Astrocyte of the cerebellum (primary cell): ENCODE measurements around the gene CCT8.
"Not testable (repeated sequence)": the region's sequence is repeated elsewhere in the genome, so short reads cannot be mapped to it uniquely, and the experiment has no call there.

Source experiments
- DNase-seq: peaks from one replicate; pipeline ENCODE4 v3.0.0-alpha.2; 2011; ENCODE audit warnings: low read depth
- H3K4me3 ChIP-seq: 2 replicates; pipeline ENCODE4 v1.5.1; 2011; ENCODE audit warnings: mild to moderate bottlenecking, low read depth, low read length, moderate library complexity
- in situ Hi-C: cut with HindIII; loops from 2 replicates; pipeline ENCODE4 v1.10.0; 2017; ENCODE audit warnings: low sequenced_read_pairs
- TF ChIP-seq, protein P1 (sequence below): IDR thresholded peaks from 2 replicates; pipeline ENCODE4 v1.5.1; 2012; ENCODE audit warnings: low read length, low read depth, moderate library complexity, mild to moderate bottlenecking; ENCODE audit errors: missing control alignments

The CCT8 gene

DNA sequence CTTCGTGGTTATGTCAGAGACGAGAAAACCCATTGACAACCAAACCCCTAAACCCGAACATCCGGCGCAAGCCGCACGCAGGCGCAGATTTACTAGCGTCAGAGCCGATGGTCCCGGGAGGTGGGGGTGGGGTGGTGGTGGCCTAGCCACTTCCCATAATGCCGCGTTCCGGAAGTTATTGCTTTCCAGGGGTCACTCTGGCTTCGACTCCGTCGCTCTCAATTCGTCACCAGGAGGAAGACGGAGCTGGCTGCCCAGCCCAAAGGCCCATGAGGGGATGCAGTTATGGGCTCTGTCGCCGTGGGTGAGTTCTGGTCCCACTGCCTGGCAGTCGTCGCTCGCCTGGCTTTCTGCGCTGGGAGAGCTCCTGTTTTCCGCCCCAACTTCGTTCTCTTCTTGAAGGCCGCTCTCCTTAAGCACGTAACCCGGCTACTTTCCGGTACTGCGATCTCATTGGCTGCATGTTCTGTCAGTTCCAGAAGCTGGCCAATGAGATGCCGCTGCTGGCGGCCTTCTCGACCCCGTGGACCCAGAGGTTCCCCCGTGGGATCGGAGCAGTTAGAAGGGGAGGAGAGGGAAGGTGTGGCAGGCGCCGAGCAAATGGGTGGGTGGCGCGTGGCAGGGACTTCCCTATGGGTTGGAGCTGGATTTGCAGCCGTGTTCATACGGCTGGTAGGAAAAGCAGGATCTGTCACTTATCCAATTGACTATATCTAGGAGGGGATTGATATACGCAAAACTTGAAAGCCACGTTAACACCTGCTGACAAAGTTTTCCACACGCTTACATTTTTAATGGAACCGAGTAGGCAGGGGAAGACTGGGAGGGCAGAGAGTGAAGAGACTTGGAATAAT lies 48.7 kb downstream of the CCT8 start, which contains the start of gene USP16:
Gene USP16 (plus strand): TSS at position 195 of the 854 bp plus-strand sequence. CDS start 3,246 bp downstream, outside the sequence.
- peak; percentile 98 for DNase-seq
- in situ Hi-C loops, result no loop called here
- H3K4me3 ChIP-seq, result peak within 1 kb of the TSS; percentile 55
- TF ChIP-seq, protein P1, sequence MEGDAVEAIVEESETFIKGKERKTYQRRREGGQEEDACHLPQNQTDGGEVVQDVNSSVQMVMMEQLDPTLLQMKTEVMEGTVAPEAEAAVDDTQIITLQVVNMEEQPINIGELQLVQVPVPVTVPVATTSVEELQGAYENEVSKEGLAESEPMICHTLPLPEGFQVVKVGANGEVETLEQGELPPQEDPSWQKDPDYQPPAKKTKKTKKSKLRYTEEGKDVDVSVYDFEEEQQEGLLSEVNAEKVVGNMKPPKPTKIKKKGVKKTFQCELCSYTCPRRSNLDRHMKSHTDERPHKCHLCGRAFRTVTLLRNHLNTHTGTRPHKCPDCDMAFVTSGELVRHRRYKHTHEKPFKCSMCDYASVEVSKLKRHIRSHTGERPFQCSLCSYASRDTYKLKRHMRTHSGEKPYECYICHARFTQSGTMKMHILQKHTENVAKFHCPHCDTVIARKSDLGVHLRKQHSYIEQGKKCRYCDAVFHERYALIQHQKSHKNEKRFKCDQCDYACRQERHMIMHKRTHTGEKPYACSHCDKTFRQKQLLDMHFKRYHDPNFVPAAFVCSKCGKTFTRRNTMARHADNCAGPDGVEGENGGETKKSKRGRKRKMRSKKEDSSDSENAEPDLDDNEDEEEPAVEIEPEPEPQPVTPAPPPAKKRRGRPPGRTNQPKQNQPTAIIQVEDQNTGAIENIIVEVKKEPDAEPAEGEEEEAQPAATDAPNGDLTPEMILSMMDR, result peak; percentile 11

DNA sequence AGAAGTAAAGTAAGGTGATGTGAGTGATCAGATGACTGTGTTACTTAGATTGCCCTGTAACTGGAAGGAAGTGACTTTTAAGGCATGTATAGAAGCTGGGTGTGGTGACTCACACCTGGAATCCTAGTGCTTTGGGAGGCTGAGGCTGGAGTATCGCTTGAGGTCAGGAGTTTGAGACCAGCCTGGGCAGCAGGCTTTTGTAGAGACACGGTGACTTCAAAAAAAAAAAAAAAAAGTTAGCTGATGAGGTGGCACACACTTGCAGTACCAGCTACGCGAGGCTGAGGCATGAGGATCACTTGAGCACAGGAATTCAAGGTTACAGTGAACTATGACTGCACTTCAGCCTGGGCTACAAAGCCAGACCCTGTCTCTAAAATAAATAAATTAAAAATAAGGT lies 51.3 kb downstream of the CCT8 start:
- no peak overlapping the region for H3K4me3 ChIP-seq
- in situ Hi-C loops, result no loop called here
- DNase-seq, result no peak
- TF ChIP-seq, protein P1, result no peak

DNA sequence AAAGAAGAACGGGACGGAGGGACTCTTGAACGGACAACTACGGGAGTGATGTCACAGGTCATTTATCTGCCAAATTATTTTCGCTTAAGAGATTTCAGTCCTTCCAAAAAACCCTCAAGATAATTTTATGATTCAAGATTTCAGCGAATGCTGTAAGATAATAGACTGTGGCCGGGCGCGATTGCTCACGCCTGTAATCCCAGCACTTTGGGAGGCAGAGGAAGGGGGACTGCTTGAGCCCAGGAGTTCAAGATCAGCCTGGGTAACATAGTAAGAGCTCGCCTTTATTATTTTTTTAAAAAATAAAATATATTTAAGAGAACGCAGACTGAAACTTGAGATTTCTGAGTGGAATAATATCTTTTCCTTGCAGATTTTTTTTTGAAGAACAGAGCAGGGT lies 54.9 kb downstream of the CCT8 start:
- TF ChIP-seq, protein P1, result no peak
- H3K4me3 ChIP-seq, result peak overlapping the region; percentile 88
- in situ Hi-C loops, result no loop called here
- DNase-seq, result no peak

DNA sequence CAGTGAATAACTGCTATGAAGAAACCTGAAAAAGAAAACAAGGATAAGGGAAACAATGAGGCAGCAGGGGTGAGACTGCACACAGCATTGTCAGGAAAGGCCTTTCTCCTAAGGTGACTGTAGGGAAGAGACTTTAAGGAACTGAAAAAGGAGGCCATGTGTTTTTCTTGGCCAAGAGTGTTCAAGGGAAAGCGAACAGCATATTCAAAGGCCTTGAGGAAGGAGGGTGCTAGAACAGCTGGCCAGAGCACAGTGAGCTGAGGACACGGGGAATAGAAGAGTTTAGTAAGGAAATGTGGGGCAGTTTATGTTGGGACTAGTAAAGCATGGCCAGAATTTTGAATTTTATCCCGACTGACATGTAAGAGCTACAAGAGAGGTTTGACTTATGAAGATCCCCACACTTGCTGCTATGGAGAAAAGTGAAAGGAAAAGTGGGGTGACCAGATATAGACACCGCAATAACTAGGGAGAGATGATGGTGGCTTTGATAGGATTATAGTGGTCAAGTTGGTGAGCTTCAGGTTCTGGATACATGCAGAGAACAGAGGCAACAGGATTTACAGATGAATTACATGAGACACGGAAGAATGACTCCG lies 55.7 kb downstream of the CCT8 start:
- H3K4me3 ChIP-seq, result no peak overlapping the region
- TF ChIP-seq, protein P1, result no peak
- in situ Hi-C loops, result no loop called here
- DNase-seq, result no peak

DNA sequence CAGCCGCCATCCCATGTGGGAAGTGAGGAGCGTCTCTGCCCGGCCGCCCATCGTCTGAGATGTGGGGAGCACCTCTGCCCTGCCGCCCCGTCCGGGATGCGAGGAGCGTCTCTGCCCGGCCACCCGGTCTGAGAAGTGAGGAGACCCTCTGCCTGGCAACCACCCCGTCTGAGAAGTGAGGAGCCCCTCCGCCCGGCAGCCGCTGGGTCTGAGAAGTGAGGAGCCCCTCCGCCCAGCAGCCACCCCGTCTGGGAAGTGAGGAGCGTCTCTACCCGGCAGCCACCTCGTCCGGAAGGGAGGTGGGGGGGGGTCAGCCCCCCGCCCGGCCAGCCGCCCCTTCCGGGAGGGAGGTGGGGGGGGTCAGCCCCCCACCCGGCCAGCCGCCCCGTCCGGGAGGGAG lies 62.2 kb downstream of the CCT8 start:
- DNase-seq, H3K4me3 ChIP-seq, in situ Hi-C loops: not testable (repeated sequence)

DNA sequence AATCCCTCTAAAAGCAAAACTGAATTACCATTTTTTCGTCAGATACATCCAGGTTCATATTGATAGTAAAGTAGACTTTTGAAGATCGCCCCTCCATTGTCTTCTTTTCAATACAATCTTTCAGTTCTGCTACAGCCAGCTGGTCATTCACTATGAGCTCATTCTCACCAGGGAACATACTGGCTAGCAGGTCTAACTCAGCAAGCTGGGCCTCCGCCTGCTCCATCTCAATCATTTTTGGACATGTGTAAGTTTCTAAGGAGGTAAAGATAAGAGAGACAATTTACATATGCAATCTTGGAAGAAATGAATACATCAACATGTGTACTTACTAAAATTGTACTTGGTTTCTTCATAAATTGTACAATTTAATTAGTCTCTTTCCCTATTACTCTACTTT lies 65.1 kb downstream of the CCT8 start:
- no peak overlapping the region for H3K4me3 ChIP-seq
- in situ Hi-C loops, result no loop called here
- TF ChIP-seq, protein P1, result no peak
- no peak for DNase-seq

DNA sequence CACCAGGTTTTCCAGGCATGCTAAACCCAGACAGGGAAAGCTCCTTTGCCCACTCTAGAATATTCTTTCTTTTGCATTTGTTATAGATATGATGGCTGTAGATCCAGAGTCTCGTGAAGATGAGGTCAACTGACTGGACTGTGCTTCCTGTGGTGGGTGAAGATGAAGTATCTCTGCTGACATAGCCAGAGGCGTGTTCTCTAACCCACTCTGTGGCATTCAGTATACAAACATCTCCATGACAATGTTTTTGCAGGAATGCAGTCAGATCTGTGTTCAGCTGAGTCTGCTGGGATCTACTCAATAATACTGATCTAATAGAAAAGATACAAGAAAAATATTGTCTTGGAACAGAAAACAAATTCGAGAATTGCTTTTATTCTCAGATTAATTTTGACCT lies 65.6 kb downstream of the CCT8 start:
- no peak for DNase-seq
- in situ Hi-C loops, result no loop called here
- TF ChIP-seq, protein P1, result no peak
- no peak overlapping the region for H3K4me3 ChIP-seq
